Endometrium (tissue), 2 donors: ENCODE data around the gene APCDD1L.
"Not testable (repeated sequence)": the region's sequence is repeated elsewhere in the genome, so short reads cannot be mapped to it uniquely, and the experiment has no call there.

Experiments
- FAIRE-seq: peaks from 2 replicates; lab custom pipeline; 2012; peaks lifted over from hg19 to GRCh38; lab: Jason Lieb, UNC
- donor health status: control.
- donor health status: control.

Gene APCDD1L

GRCh38 chr20:58544891-58545290, 29.7 kb upstream of the APCDD1L start:
- no peak for FAIRE-seq

DNA sequence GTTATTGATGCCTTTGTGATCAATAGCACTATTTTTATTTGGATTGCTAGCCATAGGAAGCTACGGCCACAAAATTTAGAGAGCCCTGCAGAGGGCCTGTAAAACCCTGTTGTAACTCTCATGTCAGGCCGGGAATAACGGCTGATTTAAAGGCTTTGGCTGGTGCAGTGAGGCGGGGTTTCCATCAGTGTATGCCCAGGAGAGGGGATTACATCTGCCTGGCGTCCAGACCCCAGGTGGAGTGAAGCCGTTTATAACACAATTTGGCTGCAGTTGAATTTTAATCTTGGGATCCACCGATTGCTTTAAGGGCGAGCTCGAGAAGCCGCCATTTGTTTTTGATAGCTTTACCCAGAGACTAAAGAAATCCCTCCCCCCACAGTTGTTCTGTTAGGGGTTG, 29.1 kb upstream of the APCDD1L start:
- no peak for FAIRE-seq

GRCh38 chr20:58543274-58543673, 28.1 kb upstream of the APCDD1L start:
- FAIRE-seq = no peak

DNA sequence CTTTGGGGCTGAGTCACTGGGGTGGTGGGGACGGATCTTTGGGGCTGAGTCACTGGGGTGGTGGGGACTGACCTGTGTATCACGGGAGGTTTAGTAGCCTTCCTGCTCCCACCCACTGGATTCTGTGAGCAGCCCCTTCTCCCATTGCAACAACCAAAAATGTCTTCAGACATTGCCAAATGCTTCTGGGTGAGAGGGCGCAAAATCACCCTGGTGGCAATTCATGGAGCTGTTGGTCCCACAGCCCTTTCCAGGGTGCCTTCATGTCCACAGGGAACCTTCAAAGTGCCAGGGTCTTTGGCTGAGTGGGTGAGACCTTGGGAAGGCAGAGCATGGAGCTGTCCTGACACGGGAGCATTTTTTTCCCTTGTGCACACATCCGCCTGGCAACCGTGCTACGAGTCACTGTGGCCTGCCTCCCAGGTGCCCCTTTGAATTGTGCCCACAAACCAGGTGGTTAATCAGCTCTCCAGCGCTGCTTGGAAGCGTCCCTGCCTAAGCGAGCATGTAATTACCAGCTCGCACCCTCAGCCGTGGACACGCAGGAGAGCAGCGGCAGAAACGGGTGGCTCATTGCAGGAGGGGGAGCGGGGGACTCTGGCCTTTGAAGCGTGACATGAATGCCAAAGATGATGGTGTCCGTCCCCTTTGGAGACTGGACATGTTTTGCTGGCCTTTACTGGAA, 27.4 kb upstream of the APCDD1L start:
- no peak for FAIRE-seq

DNA sequence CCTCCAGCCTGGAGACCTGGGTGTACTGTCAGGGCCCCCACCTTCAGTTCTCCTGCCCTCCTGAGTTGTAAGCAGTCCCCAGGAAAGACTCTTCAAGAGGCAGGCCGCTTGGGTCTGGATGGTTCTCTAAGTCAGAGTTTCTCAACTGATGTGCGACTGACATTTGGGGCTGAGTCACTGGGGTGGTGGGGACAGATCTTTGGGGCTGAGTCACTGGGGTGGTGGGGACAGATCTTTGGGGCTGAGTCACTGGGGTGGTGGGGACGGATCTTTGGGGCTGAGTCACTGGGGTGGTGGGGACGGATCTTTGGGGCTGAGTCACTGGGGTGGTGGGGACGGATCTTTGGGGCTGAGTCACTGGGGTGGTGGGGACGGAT, 26.8 kb upstream of the APCDD1L start:
- FAIRE-seq = not testable (repeated sequence)

- FAIRE-seq = no peak
Measured at GRCh38 chr20:58538752-58539151, 23.6 kb upstream of the APCDD1L start.

DNA sequence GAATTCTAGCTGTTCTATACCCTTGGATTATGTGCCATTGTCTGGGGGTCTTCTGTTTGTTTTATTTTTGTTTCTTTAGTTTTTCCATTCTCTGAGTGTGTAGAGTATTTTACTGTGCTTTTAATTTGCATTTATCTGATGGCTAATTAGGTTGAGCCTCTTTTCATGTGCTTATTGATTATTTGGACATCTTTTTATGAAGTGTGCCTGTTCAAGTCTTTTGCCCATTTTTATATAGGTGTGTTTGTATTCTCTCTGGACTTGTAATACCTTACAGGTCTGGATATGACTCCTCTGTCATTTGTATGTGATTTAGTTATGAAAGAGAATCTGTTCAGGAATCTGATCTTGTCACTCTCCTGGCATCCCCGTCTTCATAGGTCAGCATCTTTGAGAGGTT, 22.6 kb upstream of the APCDD1L start:
- no peak for FAIRE-seq

GRCh38 chr20:58536289-58536688, 21.1 kb upstream of the APCDD1L start:
- no peak for FAIRE-seq

DNA sequence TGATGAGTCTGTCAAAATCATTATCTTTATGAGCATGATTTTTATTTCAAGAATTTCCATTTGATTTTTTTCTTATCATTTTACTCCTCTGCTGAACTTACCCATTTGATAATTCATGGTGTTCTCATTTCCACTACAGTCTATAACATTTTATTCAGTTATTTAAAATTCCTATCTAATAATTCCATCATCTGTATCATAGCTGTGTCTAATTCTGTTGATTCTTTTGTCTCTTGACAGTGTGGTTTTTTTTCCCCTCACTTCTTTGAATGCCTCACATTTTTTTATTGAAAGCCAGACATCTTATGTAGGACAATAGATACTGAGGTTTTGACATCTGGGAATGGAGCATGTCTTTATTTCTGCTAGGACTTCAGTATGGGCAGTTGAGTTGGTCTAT, 16.5 kb upstream of the APCDD1L start:
- no peak for FAIRE-seq

- no peak for FAIRE-seq
Measured at GRCh38 chr20:58531063-58531462, 15.9 kb upstream of the APCDD1L start.

DNA sequence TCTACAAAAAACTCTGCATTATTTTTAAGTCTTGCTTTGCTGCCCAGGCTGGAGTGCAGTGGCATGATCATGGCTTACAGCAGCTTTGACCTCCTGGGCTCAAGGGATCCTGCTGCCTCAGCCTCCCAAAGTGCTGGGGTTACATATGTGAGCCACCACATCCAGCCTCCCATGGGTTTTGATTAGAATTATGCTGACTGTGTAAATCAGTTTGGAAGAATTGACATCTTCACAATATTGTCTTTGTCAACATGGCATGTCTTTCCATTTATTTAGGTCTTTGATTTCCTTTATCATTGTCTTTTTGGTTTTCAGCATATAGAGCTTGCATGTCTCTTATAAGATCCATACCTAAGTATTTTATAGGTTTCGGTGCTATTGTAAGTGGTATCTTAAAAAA, 13.2 kb upstream of the APCDD1L start:
- FAIRE-seq = no peak

GRCh38 chr20:58526411-58526810, 11.2 kb upstream of the APCDD1L start:
- FAIRE-seq = no peak

GRCh38 chr20:58524814-58525213, 9.6 kb upstream of the APCDD1L start:
- no peak for FAIRE-seq

DNA sequence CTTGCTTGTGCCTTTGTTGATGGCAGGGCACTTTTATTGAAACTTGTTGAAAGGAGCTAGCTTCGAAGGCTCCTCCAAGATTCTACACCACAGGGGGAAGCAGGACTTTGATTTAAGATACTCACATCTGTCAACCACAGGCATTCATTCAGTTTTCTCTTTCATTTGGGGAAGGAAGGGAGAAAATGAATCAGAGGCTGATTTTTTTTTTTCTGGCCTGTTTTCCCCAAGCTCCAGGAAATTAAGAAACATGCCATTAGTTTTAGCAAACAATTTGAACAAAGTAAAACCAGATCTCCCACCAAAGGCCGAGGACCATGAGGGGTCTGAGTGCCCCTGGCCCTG, 8.7 kb upstream of the APCDD1L start:
- no peak for FAIRE-seq

DNA sequence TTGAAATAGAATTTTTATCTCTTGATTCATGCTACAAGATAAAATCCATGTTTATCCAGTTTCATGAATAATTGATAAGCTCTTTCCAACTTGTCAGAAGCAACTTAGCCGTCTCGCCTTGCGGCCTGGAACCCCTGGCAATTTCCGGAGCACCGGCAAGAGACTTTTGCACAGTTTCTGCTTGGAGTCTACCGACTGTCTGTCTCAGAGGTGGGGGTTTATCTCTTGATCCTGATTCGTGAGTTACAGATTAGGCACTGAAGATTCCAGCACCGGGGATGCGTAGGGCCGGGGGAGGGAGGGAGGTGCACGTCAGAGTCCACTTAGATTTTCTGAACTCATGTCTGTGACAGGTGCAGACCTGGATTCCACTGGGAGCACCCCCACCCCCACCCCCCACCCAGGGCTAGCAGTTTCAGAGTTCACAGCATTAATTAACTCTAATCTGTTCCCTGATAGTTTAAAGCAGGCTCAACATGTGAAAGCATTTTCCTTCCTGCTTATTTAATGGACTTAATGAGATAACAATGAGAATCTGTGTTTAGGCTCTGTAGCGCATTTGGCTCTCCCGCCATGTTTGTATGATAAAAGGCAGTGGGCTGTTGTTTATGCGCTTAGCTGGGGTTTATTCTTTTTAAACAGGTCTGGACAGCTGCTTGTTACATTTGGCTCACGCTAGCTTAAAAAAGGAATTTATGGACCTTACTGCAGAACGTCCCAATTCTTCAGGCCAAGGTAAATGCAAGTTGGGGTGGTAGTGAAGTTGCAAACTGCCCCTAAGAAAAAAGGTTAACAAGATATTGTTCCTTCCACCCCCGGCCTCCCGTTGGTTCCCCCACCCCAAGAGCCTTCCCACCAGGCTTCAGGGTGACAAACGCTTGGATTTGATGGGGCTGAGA, 8.1 kb upstream of the APCDD1L start:
- FAIRE-seq = no peak

GRCh38 chr20:58522666-58523065, 7.5 kb upstream of the APCDD1L start:
- no peak for FAIRE-seq

DNA sequence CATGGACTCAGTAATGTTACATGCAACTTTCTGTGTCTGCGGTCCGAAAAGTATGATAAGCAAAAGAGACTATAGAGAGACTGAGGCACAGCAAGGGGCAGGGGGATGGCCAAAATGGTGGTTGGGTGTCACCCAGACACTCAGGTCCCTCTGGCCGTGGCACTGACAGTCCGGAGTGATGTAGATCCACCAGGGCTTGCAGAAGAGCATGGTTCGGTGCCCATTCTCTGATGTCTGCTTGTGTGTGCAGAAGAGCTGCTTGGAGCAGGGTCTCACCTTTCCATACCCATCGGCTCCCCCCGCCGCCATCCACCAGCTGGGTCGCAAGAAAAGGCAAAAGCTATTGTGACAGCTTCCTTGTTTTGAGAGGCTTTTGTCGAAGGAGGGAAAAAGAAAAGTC, 6.6 kb upstream of the APCDD1L start:
- FAIRE-seq = no peak

- no peak for FAIRE-seq
Measured at GRCh38 chr20:58519940-58520712, 4.9 kb upstream of the APCDD1L start.

GRCh38 chr20:58518896-58519593, 3.8 kb upstream of the APCDD1L start:
- no peak for FAIRE-seq

DNA sequence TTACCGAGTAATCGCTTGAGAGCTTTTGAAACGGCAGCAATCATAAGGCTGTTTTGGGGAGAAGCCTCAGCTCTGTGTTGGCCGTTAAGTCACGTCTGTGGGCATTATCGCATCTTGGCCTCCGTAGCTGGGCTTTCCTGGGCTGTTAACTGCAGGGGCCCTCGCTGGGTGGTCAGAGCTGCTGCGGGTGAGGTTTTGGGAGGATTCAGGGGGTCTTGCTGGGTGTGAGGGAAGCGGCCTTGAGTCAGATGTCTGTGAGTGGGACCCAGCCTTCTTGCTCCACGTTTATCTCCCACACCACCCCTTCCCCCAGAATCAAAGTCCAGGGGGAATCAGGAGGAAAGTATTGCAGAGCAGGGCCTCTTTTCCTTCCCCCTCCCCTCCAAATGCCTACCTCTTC, 3.2 kb upstream of the APCDD1L start:
- no peak for FAIRE-seq

DNA sequence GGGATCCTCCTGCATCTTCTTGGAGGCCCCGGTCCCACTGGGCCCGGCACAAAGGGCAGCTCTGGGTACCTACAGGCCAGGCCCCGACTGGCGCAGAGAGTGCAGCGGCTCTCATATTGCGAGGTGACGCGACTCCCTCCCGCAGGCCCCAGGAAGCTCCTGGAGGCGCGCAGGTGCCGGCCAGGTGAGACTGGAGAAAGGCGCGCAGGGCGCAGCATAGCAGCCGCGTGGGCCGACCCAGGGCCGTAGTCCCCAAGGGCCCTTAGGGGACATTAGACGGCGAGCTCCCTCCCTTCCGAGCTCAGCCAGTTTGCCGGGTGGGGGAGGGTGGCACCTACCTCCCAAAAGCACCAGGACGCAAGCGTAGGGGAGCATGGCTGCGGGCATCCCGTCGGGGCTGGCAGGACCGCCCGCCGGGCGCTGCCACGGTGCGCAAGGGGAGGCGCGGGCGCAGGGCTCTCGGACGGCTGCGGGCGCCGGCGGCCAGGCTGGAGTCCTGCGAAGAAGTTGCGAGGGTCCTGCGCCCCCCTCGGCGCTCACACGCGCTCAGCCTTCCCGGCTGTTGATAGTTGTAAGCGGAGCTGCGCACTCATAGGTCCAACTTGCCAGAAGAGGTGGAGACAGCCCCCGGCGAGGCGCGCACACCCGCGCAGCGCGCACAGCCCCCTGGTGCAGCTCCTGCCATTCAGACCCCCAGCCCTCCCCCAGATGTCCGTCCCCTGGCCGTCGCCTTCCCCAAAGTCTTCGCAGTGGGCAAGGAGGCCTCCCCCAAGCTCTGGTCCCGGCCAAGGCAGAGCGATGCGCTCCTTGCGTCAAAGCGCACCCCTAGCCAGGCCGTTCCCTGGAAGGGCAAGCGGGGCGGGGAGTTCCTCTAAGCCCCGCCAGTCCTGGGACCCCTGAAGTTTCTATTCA, 622 bp downstream of the APCDD1L start:
- FAIRE-seq = no peak
